HG02885 (cell line): ENCODE data around the gene NOS1.

Experiments used
- ATAC-seq: cut with Tn5 transposase; IDR thresholded peaks from one replicate; pipeline ENCODE4 v1.9.1; 2021; ENCODE audit warnings: mild to moderate bottlenecking; ENCODE audit not compliant: unreplicated experiment, poor library complexity

The NOS1 gene

DNA sequence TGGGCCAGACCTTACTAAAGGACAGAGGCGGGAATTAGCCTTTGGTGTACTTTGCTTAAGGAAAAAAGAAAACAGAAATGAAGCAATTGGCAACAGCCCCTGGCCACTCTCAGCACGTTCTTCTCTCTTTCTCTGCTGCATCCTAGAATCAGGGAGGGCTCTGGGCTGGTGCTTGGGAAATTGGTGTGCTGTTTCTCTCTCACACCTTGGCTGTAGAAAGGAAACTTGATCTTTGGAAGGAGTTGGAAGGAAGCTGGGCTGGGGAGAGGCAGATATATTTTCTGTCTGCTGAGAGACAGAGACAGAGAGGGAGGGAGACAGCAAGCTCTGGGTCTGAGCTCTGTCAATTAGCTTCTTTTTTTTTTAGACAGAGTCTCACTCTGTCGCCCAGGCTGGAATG is 27.4 kb downstream of the NOS1 start:
- no peak for ATAC-seq

DNA sequence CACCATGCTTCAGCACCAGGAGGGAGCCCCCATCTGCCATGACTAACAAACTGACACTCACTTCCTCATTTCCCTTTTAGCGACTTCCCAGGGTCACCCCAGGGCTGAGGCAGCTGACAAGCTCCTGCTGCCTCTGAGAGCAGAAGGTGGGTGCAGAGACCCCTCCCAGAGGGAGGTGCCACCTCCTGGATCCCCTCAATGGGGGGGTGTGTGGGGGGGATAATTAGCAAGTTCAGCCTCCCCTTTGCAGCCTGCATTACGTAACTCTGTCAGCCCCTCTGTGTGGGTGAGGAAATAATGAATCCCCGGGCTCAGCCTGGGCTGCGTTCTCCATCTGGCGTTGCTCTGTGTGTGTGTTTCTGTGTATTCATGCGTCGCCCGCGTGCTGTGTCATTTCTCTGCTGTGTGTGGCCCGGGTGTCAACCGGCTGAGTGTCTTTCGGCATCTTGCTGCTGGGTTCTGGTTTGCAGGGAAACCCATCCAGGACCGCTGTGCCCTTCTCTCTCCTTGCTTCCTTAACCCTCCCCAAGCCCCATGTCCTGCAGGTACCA is 28.0 kb downstream of the NOS1 start:
- no peak for ATAC-seq

DNA sequence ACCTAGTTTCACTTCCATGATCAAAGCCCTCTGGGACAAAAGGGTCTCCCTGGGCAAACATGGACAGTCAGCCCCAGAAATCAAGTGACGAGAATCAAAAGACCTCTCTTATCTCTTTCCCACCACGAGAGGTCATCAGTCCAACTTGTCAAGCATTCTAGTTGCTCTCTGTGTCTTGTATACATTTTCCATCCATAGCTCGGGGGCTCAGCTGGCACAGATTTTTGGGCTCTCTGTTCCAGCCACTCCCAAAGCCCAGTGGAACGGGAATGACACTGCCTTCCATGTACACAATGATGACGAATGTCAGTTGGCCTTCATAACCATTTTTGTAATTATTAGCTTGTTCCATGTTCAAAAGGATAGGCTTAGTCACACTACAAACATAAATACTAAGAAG is 29.7 kb downstream of the NOS1 start:
- ATAC-seq, result no peak

DNA sequence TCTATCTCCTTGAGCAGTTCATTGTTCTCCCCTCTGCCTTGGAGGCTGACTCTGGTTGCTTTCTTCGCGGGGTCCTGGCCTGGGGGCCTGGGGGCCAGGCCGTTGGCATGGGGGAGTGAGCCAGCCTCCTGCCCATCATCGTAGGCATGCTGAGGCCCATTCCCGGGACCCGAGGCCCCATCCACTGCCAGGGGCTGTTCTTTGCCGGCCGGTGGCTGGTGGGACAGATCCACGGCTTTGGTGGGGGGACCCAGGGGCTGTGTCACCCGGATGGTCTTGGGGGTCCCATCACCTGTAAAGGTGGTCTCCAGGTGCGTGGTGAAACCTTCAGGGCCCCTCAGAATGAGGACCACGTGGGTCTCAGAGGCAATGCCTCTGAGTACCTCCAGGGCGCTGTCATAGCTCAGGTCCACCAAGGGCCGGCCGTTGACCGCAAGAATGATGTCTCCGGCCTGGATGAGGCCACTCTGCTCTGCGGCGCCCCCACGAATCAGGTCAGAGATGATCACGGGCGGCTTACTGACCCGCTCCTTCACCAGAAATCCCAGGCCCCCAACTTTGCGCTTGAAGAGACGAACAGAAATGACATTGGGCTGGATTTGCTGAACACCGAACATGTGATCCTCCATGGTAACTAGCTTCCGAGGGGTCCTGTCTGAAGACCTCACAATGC is 30.8 kb downstream of the NOS1 start:
- ATAC-seq, result no peak

DNA sequence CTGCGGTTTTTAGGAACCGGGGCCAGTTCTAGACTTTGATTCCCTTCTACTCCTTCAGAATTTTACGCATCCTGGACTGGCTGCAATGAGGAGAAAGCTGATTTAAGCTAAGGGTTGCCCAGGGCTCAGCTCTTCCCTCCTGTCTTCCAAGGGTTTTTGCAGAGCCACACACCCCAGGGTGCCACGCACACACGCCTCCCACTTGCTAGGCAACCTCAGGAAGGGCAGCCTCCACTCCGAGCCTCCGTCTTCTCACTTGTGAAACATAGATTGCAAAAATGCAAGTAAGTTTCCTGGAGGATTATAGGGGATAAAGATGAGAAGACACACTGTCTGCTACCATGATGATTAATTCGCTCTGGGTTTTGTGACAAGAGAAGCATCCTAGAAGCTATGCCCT is 31.7 kb downstream of the NOS1 start:
- no peak for ATAC-seq

DNA sequence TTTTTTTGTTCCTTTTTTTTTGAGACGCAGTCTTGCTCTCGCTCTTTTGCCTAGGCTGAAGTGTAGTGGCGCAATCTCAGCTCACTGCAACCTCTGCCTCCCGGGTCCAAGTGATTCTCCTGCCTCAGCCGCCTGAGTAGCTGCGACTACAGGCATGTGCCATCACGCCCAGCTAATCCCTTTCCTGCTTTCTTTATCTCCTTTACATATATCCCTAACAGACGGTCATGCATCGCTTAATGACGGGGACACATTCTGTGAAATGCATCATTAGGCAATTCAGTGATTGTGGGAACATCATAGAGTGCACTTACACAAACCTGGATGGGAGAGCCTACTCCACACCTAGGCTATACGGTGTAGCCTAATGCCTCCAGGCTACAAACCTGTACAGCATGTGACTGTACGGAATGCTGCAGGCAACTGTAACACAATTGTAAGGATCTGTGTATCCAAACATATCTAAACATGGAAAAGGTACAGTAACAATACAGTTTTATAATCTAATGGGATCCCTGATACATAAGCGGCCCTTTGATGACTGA is 32.8 kb downstream of the NOS1 start:
- no peak for ATAC-seq

DNA sequence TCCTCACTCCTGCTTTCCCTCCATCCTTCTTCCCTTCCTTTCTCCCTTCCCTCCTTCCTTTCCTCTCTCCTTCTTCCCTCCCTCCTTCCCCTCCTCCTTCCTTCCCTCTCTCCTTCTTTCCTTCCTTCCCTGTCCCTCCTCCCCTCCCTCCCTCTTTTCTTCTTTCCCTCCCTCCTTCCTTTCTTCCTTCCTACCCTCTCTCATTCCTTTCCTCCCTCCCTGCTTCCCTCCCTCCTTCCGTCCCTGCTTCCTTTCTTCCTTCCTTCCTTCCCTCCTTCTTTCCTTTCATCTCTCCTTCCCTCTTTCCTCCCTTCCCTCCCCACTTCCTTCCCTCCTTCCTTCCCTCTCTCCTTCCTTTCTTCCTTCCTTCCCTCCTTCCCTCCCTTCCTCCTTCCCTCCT is 39.0 kb downstream of the NOS1 start:
- no peak for ATAC-seq

DNA sequence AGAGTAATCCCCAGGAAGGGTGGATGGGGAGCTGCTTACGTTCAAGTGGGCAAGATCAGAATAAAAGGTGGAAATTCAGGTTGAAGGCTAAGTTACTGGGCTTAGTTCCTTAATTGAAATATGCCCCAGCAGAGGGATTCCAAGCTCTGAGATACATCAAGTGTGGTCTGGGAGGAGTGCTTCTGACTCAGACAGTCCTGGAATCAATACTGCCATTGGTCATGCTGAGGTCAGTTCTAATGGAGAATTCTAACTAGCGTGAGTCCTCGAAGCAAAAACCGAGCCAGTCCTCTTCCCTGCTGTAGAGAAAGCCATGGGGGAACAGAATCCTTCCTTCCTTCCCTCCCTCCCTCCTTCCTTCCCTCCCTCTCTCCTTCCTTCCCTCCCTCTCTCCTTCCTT is 39.9 kb downstream of the NOS1 start:
- ATAC-seq, result no peak

DNA sequence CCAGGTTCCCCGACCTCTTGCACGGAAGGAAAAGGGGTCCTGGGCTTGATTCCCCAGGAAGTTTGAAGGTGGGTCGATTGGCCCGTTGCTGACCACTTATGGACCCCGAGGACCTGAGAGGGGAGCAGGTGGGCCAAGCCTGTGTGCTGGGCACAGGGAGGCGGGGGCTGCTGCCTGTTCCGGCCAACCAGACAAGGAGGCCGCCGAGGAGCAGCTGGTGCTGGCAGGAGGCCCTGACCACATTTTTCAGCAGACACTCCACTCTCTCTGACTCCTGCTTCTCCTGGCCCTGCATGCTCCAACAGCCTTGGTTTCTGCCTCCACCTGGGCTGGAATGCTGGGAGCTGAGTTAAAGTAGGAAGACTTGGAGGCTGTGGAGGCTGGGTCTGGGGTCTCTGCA is 42.8 kb downstream of the NOS1 start:
- ATAC-seq, result no peak

DNA sequence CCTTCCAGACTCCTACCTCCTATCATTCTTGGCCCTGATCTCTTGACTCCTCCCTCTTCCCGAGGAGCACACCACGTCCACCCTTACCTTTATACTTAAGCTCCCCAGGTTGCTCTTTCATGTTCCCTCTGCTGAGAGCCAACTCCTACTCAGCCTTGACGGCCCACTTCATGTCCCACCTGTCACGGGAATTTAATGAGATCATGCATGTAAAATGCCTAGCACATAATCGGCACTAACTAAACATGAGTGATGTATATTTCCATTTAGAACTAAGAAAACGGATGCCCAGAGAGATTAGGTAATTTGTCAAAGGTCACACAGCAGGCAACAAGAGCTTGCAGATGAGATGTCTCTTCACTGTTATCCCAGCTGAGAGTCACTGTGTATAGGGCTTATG is 45.1 kb downstream of the NOS1 start:
- ATAC-seq, result no peak

DNA sequence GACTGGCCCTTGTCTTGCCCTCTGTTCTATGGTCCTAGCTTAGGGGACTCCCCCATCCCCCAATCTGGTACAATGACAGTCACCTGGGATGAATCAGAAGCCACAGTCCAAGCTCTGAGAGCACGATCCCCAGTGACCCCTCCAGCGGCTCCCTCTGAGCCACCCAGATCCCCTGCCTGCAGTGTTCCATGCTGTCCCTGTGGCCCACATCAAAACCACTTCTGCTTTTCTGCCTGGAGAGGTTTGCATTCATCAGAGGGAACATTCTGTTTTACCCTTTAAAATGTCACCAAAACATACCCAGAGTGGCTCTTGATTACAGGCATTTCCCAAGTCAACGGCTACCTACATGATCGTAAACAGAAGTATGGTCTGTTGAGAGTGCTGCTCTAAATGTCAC is 47.5 kb downstream of the NOS1 start:
- no peak for ATAC-seq

DNA sequence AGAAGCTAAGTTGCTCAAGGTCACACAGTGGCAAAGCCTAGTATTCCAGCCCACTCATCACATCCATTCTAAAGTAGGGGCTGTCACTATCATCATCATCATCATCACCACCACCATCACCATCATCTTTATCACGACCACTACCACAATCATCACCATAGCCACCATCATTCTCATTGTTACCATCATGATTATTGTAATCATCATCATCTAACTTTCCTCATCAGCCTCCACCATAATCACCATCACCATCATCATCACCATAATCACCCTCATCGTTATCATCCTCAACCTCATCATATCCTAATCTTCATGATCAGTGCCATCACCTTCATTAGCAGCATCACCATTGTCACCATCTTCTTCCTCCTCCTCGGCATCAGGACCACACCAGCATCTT is 48.7 kb downstream of the NOS1 start:
- ATAC-seq, result no peak

DNA sequence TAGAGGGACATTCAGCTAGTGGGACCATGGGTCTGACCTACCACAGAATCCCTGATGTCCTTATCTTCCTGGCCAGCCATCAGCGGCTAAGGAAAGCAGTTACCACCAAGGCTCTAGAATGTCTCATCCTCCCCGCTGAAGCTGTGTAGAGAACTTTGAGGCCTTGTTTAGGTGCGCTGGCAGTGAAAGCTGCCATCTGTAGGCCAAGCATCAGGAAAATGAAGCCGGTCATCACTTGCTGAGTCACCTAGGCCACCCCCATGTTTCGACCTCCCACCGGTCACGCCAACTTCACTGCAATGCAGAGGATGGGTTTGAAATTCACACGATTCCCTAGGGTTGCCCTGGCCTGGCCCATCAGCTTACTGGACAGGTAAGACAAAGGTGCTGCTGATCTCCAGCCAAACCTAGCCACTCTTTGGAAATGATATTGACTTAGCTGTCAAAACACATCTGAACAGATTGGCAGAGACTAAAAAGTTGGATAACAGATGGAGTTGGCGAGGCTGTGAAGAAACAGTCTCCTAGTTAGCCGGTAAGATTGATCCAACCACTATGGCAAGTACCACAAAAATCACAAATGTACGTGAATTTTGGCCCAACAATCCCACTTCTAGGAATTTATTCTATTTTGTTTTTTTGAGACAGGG is 52.0 kb downstream of the NOS1 start:
- ATAC-seq, result no peak

DNA sequence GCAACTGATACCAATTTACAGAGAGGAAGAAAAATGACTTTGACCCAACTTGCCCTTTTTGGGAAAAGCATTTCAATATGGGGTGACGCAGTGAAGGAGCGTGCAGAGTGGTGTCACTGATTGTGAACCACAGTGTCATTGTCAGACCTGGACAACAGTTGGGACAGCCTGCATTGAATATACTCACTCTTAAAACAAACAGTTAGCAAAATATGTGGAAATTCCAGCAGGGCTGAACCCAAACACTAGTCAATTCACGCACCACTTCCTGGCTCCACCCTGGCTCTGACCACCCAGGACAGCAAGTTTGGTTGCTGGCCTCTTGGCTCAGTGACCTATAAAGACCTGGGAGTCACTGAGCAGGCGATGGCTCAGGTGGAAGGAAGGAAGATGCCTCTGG is 61.3 kb downstream of the NOS1 start:
- no peak for ATAC-seq

DNA sequence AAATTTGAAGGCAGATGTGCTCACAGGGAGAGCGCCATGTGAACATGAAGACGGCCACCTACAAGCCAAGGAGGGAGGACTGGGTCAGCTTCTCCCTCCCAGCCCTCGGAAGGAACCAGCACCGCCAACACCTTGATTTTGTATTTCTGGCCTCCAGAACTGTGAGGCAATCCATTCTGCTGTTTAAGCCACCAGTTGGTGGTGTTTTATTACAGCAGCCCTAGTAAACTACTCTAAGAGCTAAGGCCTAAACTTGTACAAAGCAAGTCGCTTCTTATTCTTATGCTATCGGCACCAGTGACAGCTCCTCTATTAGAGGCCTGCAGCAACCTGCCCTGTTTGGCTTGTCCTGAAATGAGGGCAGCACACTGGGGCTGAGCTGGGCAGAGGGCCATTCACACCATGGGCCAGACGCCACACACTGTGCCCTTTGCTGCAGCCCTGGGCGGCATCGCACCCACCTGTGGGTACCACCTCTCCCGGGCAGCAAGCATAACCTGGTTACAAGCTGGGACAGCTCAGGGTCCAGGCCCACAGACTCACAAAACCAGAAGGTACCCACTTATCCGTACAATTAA is 62.7 kb downstream of the NOS1 start:
- ATAC-seq, result no peak

DNA sequence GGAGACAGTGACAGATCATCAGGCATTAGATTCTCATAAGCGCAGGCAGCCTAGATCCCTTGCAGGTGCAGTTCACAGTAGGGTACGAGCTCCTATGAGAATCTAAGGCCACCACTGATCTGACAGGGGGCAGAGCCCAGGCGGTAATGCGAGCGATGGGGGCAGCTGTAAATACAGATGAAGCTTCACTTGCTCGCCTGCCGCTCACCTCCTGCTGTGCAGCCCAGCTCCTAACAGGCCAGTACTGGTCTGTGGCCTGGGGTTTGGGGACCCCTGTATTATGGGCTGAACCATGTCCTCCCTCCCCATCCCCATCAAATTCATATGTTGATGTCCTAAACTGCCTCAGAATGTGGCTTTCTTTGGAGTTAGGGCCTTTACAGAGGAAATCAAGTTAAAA is 63.2 kb downstream of the NOS1 start:
- no peak for ATAC-seq

DNA sequence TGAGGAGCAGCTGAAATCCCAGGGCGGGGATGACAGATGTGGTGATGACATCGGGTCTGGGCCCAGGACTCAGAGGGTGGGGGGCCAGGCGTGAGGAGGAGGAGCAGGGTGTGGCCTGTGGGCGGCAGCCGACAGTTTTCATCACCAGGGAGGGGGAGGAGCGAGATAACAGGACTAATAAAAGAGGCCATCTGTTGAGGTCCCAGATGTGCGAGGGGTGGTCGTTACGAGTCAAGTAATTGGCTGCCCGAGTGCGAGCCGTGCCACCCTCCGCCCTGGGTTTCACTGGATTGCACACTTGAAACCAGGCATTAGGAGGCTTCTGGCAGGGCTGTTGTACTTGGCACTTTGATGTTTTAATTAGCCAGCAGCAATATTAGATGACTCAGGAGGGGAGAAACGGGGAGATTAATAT is 67.2 kb downstream of the NOS1 start:
- no peak for ATAC-seq

DNA sequence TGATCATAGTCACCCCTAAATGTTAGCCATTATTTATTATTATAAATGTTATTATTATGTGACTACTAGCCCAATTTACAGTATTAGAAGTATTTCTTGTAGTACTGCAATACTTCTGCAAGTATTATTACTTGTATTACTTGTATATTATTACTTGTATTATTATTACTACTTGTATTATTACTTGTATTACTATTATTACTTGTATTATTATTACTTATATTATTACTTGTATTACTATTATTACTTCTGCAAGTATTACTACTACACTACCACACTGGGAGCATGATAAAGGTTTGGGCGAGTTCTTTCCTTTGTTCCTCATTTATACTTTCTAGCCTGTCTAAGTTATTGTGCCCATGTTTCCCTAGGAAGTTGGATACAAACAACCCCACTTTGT is 67.9 kb downstream of the NOS1 start:
- ATAC-seq, result no peak

DNA sequence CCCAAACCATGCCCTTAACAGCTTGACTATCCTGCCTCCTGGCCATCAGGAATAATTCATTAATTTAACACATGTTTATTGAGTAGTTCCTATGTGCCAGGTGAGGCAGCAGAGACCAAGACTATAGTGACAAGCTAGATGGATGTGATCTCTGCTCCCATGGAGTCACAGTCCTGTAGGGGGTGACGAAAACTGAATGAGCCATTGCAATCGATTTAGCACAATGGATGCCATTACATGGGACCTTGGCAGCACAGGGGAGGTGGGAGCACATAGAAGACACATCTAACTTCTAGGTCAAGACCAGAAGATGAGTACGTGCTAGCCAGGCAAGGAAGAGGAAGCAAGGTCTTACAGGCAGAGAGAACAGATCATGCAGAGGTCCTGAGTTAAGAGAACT is 68.7 kb downstream of the NOS1 start:
- ATAC-seq, result no peak

DNA sequence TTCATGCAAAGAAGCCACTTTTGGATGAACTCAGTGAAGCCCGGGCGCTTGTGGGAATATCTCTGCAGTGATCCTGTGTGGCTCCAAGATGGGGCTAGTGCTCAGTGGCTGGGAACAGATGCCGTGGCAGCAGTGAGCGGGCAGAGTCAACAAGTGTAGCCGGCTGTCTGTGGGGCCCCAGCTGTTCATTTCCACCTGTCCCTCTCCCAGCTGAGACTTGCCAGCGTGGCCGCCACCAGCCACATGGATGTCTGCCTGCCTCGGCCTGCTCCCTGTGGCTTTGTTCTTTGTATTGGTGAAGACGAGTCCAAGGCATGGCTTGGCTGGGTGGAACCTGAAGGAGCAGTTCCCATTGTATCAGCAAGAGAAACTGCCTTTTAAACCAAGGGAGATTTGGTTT is 77.3 kb downstream of the NOS1 start:
- no peak for ATAC-seq

DNA sequence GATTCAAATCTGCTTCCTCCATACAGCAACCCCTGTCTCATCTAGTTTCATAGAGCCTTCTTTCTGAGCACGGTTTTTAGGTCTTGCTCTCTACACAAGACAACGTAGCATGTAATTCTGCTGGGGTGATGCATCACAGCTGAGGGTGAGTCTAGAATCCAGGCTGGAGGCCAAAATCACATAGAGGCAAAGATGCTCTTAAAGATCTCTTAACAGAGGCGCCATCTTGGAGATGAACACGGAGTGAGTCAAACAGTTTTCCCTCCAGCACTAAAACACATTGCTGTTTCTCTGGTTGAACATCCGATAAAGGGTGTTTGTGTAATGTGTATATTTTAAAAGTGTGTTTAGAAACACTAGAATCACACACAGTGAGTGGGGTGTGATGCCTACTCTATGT is 78.9 kb downstream of the NOS1 start:
- ATAC-seq, result no peak
